GM10248 (cell line): ENCODE measurements around the gene KDM8.

Experiments used
- CTCF ChIA-PET: fragments of 300-600 bp; sonication (Branson Sonifier 250); formaldehyde crosslinking; extraction: SDS; loops from one replicate; lab custom pipeline; 2021; ENCODE audit warnings: antibody characterized with exemption; lab: Yijun Ruan, JAX
- POLR2A ChIA-PET: fragments of 350-650 bp; sonication (Branson Sonifier 250); formaldehyde crosslinking; extraction: SDS; loops from one replicate; lab custom pipeline; 2020; ENCODE audit warnings: antibody characterized with exemption; lab: Yijun Ruan, JAX
- DNase-seq: peaks from one replicate; pipeline ENCODE4 v3.0.0; 2012; ENCODE audit errors: extremely low spot score
- TF ChIP-seq, protein P1 (sequence below): IDR thresholded peaks from 2 replicates; pipeline ENCODE4 v1.5.1; 2012; ENCODE audit warnings: mild to moderate bottlenecking, low read depth; ENCODE audit errors: extremely low read depth, missing control alignments, control extremely low read depth

Gene KDM8

DNA sequence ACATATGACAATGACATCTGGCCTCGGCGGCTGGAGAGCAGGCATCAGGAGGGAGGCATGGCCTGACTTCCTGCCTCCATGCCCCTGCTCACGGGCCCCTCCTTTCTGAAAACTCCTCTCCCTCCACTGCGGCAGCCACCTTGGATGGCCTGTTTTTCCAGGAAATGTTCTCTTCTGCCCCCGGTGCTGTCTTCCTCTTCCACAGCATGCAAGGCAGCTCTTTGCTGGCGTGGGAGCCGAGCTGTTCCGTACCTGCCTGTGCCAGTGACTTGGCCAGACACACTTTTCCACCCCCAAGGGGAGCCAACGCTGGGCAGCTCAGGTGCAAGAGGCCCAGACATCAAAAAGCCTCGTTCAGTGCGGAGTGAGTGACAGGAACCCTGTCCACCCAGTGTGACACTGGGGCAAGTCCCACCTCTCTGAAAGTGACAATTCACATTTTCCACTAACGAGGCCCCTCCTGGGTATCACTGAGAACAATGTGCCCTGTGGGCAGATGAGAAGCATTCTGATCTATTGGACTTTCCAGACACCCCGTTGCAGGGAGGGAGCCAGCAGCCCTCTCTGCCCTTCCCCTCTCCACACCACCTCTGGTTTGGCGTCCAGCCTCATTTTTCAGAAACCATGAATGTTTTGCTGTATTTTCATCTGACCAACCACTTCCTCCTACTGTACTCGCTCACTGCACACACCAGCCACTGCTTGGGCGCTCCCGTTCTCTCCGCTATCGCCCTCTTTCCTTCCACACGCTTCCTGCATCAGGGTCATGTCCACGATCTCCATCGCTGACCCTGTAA, 34.1 kb downstream of the KDM8 start:
- TF ChIP-seq, protein P1, sequence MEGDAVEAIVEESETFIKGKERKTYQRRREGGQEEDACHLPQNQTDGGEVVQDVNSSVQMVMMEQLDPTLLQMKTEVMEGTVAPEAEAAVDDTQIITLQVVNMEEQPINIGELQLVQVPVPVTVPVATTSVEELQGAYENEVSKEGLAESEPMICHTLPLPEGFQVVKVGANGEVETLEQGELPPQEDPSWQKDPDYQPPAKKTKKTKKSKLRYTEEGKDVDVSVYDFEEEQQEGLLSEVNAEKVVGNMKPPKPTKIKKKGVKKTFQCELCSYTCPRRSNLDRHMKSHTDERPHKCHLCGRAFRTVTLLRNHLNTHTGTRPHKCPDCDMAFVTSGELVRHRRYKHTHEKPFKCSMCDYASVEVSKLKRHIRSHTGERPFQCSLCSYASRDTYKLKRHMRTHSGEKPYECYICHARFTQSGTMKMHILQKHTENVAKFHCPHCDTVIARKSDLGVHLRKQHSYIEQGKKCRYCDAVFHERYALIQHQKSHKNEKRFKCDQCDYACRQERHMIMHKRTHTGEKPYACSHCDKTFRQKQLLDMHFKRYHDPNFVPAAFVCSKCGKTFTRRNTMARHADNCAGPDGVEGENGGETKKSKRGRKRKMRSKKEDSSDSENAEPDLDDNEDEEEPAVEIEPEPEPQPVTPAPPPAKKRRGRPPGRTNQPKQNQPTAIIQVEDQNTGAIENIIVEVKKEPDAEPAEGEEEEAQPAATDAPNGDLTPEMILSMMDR = no peak
- CTCF ChIA-PET = interaction anchor here (0.8 to 10.0 kb wide), 11 partner anchors 8 to 222 kb away, joined by 3 to 127 read pairs (median 23); partner anchors contain the start of gene KDM8
- POLR2A ChIA-PET = interaction anchor here (0.5 kb wide), 1 partner anchor 183 kb away, joined by 8 read pairs; no protein-coding TSS in a partner anchor
- peak; percentile 80 for DNase-seq

GRCh38 chr16:27238016-27238587, 34.8 kb downstream of the KDM8 start:
- ChIA-PET POLR2A (interaction anchor here (0.5 kb wide), 1 partner anchor 183 kb away, joined by 8 read pairs; no protein-coding TSS in a partner anchor), CTCF (interaction anchor here (0.8 to 10.0 kb wide), 9 partner anchors 9 to 221 kb away, joined by 3 to 127 read pairs (median 5); no protein-coding TSS in a partner anchor)
- TF ChIP-seq, protein P1 = no peak
- peak; percentile 37 for DNase-seq

- TF ChIP-seq, protein P1 = no peak
- POLR2A ChIA-PET = no interaction called here
- no peak for DNase-seq
- CTCF ChIA-PET = interaction anchor here (0.9 to 10.0 kb wide), 6 partner anchors 11 to 221 kb away, joined by 3 to 127 read pairs (median 9); no protein-coding TSS in a partner anchor
Measured at GRCh38 chr16:27238591-27238990, 35.3 kb downstream of the KDM8 start.

- ChIA-PET CTCF (interaction anchor here (0.9 to 10.0 kb wide), 5 partner anchors 10 to 129 kb away, joined by 3 to 127 read pairs (median 5); no protein-coding TSS in a partner anchor), POLR2A (no interaction called here)
- TF ChIP-seq, protein P1 = no peak
- no peak for DNase-seq
Measured at GRCh38 chr16:27239026-27239425, 35.7 kb downstream of the KDM8 start.

GRCh38 chr16:27239906-27240655, 36.8 kb downstream of the KDM8 start:
- TF ChIP-seq, protein P1 = no peak
- CTCF ChIA-PET = interaction anchor here (1.0 to 10.0 kb wide), 5 partner anchors 9 to 135 kb away, joined by 3 to 127 read pairs (median 5); no protein-coding TSS in a partner anchor
- POLR2A ChIA-PET = interaction anchor here (0.6 kb wide), 1 partner anchor 8 kb away, joined by 7 read pairs; no protein-coding TSS in a partner anchor
- DNase-seq = no peak
